GM23338 (cell line): ENCODE results near the gene HJV. TPM values are rescaled to one million over a fixed set of nuclear protein-coding genes. Genes with fewer than 3 reads are reported as not detected.
A peak's percentile ranks its signal among the peaks of the same experiment; 100 is the strongest.

Source experiments
- ATAC-seq: fragments of 200-7000 bp; cut with Tn5 transposase; 3 replicates; pipeline ENCODE4 v1.9.1; 2020
- DNase-seq: peaks from one replicate; pipeline ENCODE4 v3.0.0-alpha.2; 2015; ENCODE audit warnings: low spot score
- H2AFZ ChIP-seq: fragments of 200-600 bp; sonication (generic); 2 replicates; pipeline ENCODE4 v1.8.0; 2016; ENCODE audit warnings: antibody characterized with exemption, mild to moderate bottlenecking, moderate library complexity
- H3F3A ChIP-seq: fragments of 200-600 bp; sonication (generic); replicated peaks from 2 replicates; pipeline ENCODE4 v1.8.0; 2017; ENCODE audit warnings: antibody characterized with exemption, mixed run types, low read depth
- H3K27ac ChIP-seq: fragments of 200-600 bp; sonication (generic); 2 replicates; pipeline ENCODE4 v1.6.1; 2016; ENCODE audit warnings: low read depth
- H3K27me3 ChIP-seq: fragments of 200-600 bp; sonication (generic); 2 replicates; pipeline ENCODE4 v1.8.0; 2016; ENCODE audit warnings: mild to moderate bottlenecking, mixed run types, moderate library complexity; ENCODE audit not compliant: insufficient read depth
- H3K36me3 ChIP-seq: fragments of 200-600 bp; sonication (generic); 2 replicates; pipeline ENCODE4 v1.8.0; 2016; ENCODE audit warnings: mild to moderate bottlenecking; ENCODE audit not compliant: insufficient read depth
- H3K4me1 ChIP-seq: fragments of 200-600 bp; sonication (generic); 2 replicates; pipeline ENCODE4 v1.8.0; 2016; ENCODE audit warnings: mild to moderate bottlenecking, moderate library complexity; ENCODE audit not compliant: insufficient read depth
- H3K4me2 ChIP-seq: fragments of 200-600 bp; sonication (generic); 2 replicates; pipeline ENCODE4 v1.7.1; 2017; ENCODE audit warnings: mixed run types
- H3K4me3 ChIP-seq: fragments of 200-600 bp; sonication (generic); 2 replicates; pipeline ENCODE4 v1.6.1; 2016; ENCODE audit warnings: mixed run types
- H3K79me2 ChIP-seq: fragments of 200-600 bp; sonication (generic); replicated peaks from 2 replicates; pipeline ENCODE4 v1.8.0; 2017; ENCODE audit warnings: mild to moderate bottlenecking; ENCODE audit not compliant: insufficient read depth
- H3K9me2 ChIP-seq: fragments of 200-600 bp; sonication (generic); 2 replicates; pipeline ENCODE4 v1.8.0; 2017; ENCODE audit not compliant: insufficient read depth
- H4K20me1 ChIP-seq: fragments of 200-600 bp; sonication (generic); replicated peaks from 2 replicates; pipeline ENCODE4 v1.8.0; 2017; ENCODE audit warnings: mild to moderate bottlenecking; ENCODE audit not compliant: insufficient read depth
- H3K27ac Mint-ChIP-seq: 2 replicates; pipeline ENCODE4 v1.8.0; 2020; ENCODE audit warnings: inconsistent platforms, mild to moderate bottlenecking, moderate library complexity, mixed read lengths
- H3K27me3 Mint-ChIP-seq: 3 replicates; pipeline ENCODE4 v1.8.0; 2022; ENCODE audit warnings: low read depth, mild to moderate bottlenecking, moderate library complexity, mixed read lengths, inconsistent platforms; ENCODE audit not compliant: insufficient read depth, poor library complexity
- H3K36me3 Mint-ChIP-seq: 3 replicates; pipeline ENCODE4 v1.8.0; 2021; ENCODE audit warnings: low read depth, mild to moderate bottlenecking, inconsistent platforms, moderate library complexity, mixed read lengths
- H3K4me1 Mint-ChIP-seq: 3 replicates; pipeline ENCODE4 v1.8.0; 2020; ENCODE audit warnings: mild to moderate bottlenecking, inconsistent platforms, mixed read lengths
- H3K4me3 Mint-ChIP-seq: 3 replicates; pipeline ENCODE4 v1.8.0; 2021; ENCODE audit warnings: moderate library complexity, mild to moderate bottlenecking, inconsistent platforms, mixed read lengths
- H3K9me3 Mint-ChIP-seq: 3 replicates; pipeline ENCODE4 v1.8.0; 2020; ENCODE audit warnings: moderate library complexity, mild to moderate bottlenecking, inconsistent platforms, mixed read lengths
- CREB1 ChIP-seq: fragments of 250-450 bp; sonication (Bioruptor Pico); IDR thresholded peaks from 2 replicates; pipeline ENCODE4 v1.5.0; 2020; ENCODE audit warnings: low read depth, mild to moderate bottlenecking, moderate library complexity
- CTCF ChIP-seq, 2 experiments: fragments of 200-600 bp in 1 of 2; sonication (generic) in 1 of 2; conservative IDR thresholded peaks; 2 replicates each; pipeline versions ENCODE4 v1.5.1 to v1.6.1; 2016 to 2017; ENCODE audit warnings: antibody characterized with exemption in 2 of 2, low read depth in 2 of 2, mild to moderate bottlenecking in 2 of 2, moderate library complexity in 1 of 2
- ETS1 ChIP-seq: IDR thresholded peaks from 2 replicates; pipeline ENCODE4 v1.6.1; 2016; ENCODE audit warnings: antibody characterized with exemption
- EZH2 ChIP-seq: fragments of 200-600 bp; sonication (generic); IDR thresholded peaks from one replicate; pipeline ENCODE4 v1.8.0; 2017; ENCODE audit warnings: antibody characterized with exemption, mild to moderate bottlenecking, low read depth; ENCODE audit not compliant: unreplicated experiment
- NANOG ChIP-seq: IDR thresholded peaks from 2 replicates; pipeline ENCODE4 v1.6.1; 2016; ENCODE audit warnings: antibody characterized with exemption, borderline replicate concordance
- POLR2AphosphoS5 ChIP-seq: IDR thresholded peaks from 2 replicates; pipeline ENCODE4 v1.6.1; 2016; ENCODE audit warnings: antibody characterized with exemption, low read depth
- REST ChIP-seq: IDR thresholded peaks from one replicate; pipeline ENCODE4 v1.6.1; 2018; ENCODE audit warnings: antibody characterized with exemption; ENCODE audit not compliant: unreplicated experiment
- STAT1 ChIP-seq: IDR thresholded peaks from one replicate; pipeline ENCODE4 v1.6.1; 2016; ENCODE audit warnings: antibody characterized with exemption; ENCODE audit not compliant: unreplicated experiment
- ZNF331 ChIP-seq: fragments of 250-450 bp; sonication (Bioruptor Pico); IDR thresholded peaks from 2 replicates; pipeline ENCODE4 v1.5.0; 2020; ENCODE audit warnings: low read depth, mild to moderate bottlenecking, moderate library complexity
- ZNF462 ChIP-seq: fragments of 250-450 bp; sonication (Bioruptor Pico); IDR thresholded peaks from 2 replicates; pipeline ENCODE4 v1.5.0; 2020; ENCODE audit warnings: mild to moderate bottlenecking, moderate library complexity
- polyA plus RNA-seq: library from polyadenylated mRNA; unstranded; fragments of >200 nt; fragmentation: Nextera tagmentation; extraction: Ambion mirVana; gene quantifications from 2 replicates; pipeline ENCODE4 v1.2.1, GENCODE V29; 2016
- total RNA-seq: library from RNA; depleted of rRNA; stranded (reverse); fragments of >200 nt; shearing (Covaris generic); gene quantifications from 2 replicates; pipeline ENCODE4 v1.2.3, GENCODE V29; 2014

HJV gene
- total and polyA plus RNA-seq, 2 experiments from 2014 or later = 0.42 to 0.45 TPM

GRCh38 chr1:146046664-146047063 is 25.1 kb upstream of the HJV start:
- DNase-seq (no peak), ATAC-seq (no peak)
- H3K4me3 Mint-ChIP-seq = no peak overlapping the region
- H3K36me3 Mint-ChIP-seq = no peaks in the 10 kb centered on the region
- Histone ChIP-seq H3K36me3 (no peaks in the 10 kb centered on the region), H4K20me1 (no peaks in the 10 kb centered on the region), H3K79me2 (no peaks in the 10 kb centered on the region), H3K9me2 (no peaks in the 10 kb centered on the region), H3K4me2 (no peak overlapping the region), H3K4me3 (no peak overlapping the region), H3F3A (0 out of 2 replicates have a peak, but pooled peaks cover 3% of the 10 kb centered on the region), H3K27ac (no peak overlapping the region), H3K27me3 (no peaks in the 10 kb centered on the region), H2AFZ (peak overlapping the region; percentile 8; the same call in 1 of the 2 replicates), H3K4me1 (no peaks in the 10 kb centered on the region)
- H3K27ac Mint-ChIP-seq = no peak overlapping the region
- peaks cover 2% of the 10 kb centered on the region; the same call in 1 of the 3 replicates for H3K4me1 Mint-ChIP-seq
- no peaks in the 10 kb centered on the region for H3K9me3 Mint-ChIP-seq
- no peak for TF ChIP-seq STAT1
- TF ChIP-seq NANOG = no peak
- no peak for TF ChIP-seq POLR2AphosphoS5
- TF ChIP-seq ZNF331 = no peak
- TF ChIP-seq CREB1 (CRISPR knock-in tag) = no peak
- H3K27me3 Mint-ChIP-seq = no peaks in the 10 kb centered on the region

GRCh38 chr1:146039844-146040194 is 18.3 kb upstream of the HJV start:
- Mint-ChIP-seq H3K9me3 (peaks cover 23% of the 10 kb centered on the region), H3K4me3 (peak overlapping the region; percentile 99), H3K27me3 (peaks cover 42% of the 10 kb centered on the region), H3K36me3 (peaks cover 10% of the 10 kb centered on the region; the same call in 2 of the 3 replicates), H3K27ac (no peak overlapping the region), H3K4me1 (peaks cover 6% of the 10 kb centered on the region)
- Histone ChIP-seq H3K4me3 (peak overlapping the region; percentile 84), H2AFZ (peak overlapping the region; percentile 28; the same call in 1 of the 2 replicates), H3K79me2 (no peaks in the 10 kb centered on the region), H3K36me3 (no peaks in the 10 kb centered on the region), H3F3A (peaks cover 8% of the 10 kb centered on the region; the same call in 1 of the 2 replicates), H3K4me1 (no peaks in the 10 kb centered on the region), H4K20me1 (no peaks in the 10 kb centered on the region), H3K27me3 (no peaks in the 10 kb centered on the region), H3K4me2 (peak overlapping the region; percentile 59), H3K9me2 (no peaks in the 10 kb centered on the region), H3K27ac (peak overlapping the region; percentile 51; the same call in 1 of the 2 replicates)
- ATAC-seq = no peak
- DNase-seq = peak; percentile 34
- TF ChIP-seq CTCF (conservative IDR thresholded peaks at IDR 0.05; ENCODE audit: low read depth in 2 of 2) (no peak), EZH2 (no peak), ETS1 (no peak), ZNF331 (no peak), REST (no peak), ZNF462 (CRISPR knock-in tag) (no peak)
